Measurements from ENCODE around the gene VEZF1.

- no peak for TF ChIP-seq CTCF (IDR thresholded peaks at IDR 0.05; ENCODE audit: low read depth, low read length)
- no peak for TF ChIP-seq EZH2phosphoT487 (IDR thresholded peaks at IDR 0.05; ENCODE audit: low read depth)
Observed at GRCh38 chr17:57985675-57985974, 2.4 kb downstream of the VEZF1 start.

Data from OCI-LY3 (cell line).